Activated CD4-positive, alpha-beta T cell treated with anti-CD3 and anti-CD28 coated beads, Interleukin-2, amount 10 ng/mL, durations not matched to agents 24 days and 14 days (primary cell): Measurements from ENCODE around the gene C1QC. TPM values are rescaled to one million over a fixed set of nuclear protein-coding genes. Genes with fewer than 3 reads are reported as not detected.
A peak's percentile ranks its signal among the peaks of the same experiment; 100 is the strongest.
"Not testable (repeated sequence)": the region's sequence is repeated elsewhere in the genome, so short reads cannot be mapped to it uniquely, and the experiment has no call there.

Source experiments
- DNase-seq: peaks from one replicate; pipeline ENCODE4 v3.0.0; 2022
- H3K27ac Mint-ChIP-seq: one replicate; pipeline ENCODE4 v1.8.0; 2022; ENCODE audit warnings: mild to moderate bottlenecking, mixed read lengths
- H3K27me3 Mint-ChIP-seq: one replicate; pipeline ENCODE4 v1.8.0; 2022; ENCODE audit warnings: mixed read lengths
- H3K36me3 Mint-ChIP-seq: one replicate; pipeline ENCODE4 v1.8.0; 2022; ENCODE audit warnings: low read depth, mild to moderate bottlenecking, mixed read lengths
- H3K4me1 Mint-ChIP-seq: one replicate; pipeline ENCODE4 v1.8.0; 2021; ENCODE audit warnings: mixed read lengths
- H3K4me3 Mint-ChIP-seq: one replicate; pipeline ENCODE4 v1.8.0; 2022; ENCODE audit warnings: mild to moderate bottlenecking, moderate library complexity, mixed read lengths
- H3K9me3 Mint-ChIP-seq: one replicate; pipeline ENCODE4 v1.8.0; 2021; ENCODE audit warnings: mixed read lengths
- intact Hi-C: fragments of 100-400 bp; cut with micrococcal nuclease; formaldehyde crosslinking; loops from one replicate; pipeline ENCODE4 v1.15.1; 2023
- total RNA-seq: library from RNA; stranded (reverse); gene quantifications from 2 replicates; pipeline ENCODE4 v1.2.3, GENCODE V29; 2022

The C1QC gene
- total RNA-seq, 1 donor from 2014 or later = not detected

DNA sequence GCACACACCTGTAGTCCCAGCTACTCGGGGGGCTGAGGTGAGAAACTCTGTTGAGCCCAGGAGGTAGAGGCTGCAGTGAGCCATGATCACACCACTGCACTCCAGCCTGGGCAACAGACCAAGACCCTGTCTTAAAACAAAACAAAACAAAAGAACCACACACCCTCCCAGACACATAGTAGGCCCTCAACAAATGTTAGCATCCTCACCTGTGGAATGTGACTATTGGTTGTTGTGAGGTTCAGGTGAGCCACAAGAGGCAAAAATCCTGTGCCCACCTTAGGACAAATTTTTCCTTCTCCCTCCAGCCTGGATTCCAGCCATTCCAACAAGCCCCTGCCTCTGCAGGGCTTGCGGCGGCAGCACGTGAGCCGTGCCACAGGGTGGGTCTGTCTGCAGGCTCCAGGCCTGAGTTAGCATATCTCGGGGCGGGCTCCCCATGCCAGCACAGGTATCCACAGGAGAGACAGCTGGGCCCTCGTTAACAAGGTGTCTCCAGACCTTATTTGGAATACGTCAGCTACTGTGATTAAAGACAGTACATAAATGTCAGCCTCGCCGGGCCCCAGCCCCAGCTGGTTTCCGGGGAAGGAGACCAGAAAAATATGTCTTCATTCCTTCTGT lies 27.0 kb downstream of the C1QC start:
- no peak overlapping the region for H3K4me3 Mint-ChIP-seq
- peaks cover 26% of the 10 kb centered on the region for H3K27me3 Mint-ChIP-seq
- intact Hi-C loops = no loop called here
- no peaks in the 10 kb centered on the region for H3K4me1 Mint-ChIP-seq
- no peak overlapping the region for H3K27ac Mint-ChIP-seq
- no peaks in the 10 kb centered on the region for H3K9me3 Mint-ChIP-seq
- DNase-seq = no peak
- H3K36me3 Mint-ChIP-seq = no peaks in the 10 kb centered on the region

DNA sequence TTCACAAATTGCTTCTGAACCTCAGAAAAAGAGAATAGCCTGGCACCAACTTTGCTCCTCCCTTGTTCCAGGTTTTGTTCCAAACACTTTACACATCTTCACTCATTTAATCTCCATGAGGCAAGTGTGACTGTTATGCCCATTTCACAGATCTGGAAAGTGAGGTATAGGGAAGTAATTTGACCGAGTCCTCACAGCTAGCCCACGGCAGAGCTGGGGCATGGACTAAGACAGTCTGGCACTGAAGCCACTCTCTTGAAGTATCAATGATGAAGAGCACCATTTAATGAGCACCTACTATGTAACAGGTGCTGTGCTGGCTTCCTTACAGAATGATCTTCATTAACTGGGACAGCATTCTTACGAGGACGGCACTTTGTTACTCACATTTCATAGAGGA lies 28.6 kb downstream of the C1QC start:
- H3K4me1 Mint-ChIP-seq = no peaks in the 10 kb centered on the region
- no peaks in the 10 kb centered on the region for H3K36me3 Mint-ChIP-seq
- no peaks in the 10 kb centered on the region for H3K9me3 Mint-ChIP-seq
- DNase-seq = no peak
- intact Hi-C loops = no loop called here
- no peak overlapping the region for H3K4me3 Mint-ChIP-seq
- H3K27ac Mint-ChIP-seq = no peak overlapping the region
- H3K27me3 Mint-ChIP-seq = peaks cover 26% of the 10 kb centered on the region

DNA sequence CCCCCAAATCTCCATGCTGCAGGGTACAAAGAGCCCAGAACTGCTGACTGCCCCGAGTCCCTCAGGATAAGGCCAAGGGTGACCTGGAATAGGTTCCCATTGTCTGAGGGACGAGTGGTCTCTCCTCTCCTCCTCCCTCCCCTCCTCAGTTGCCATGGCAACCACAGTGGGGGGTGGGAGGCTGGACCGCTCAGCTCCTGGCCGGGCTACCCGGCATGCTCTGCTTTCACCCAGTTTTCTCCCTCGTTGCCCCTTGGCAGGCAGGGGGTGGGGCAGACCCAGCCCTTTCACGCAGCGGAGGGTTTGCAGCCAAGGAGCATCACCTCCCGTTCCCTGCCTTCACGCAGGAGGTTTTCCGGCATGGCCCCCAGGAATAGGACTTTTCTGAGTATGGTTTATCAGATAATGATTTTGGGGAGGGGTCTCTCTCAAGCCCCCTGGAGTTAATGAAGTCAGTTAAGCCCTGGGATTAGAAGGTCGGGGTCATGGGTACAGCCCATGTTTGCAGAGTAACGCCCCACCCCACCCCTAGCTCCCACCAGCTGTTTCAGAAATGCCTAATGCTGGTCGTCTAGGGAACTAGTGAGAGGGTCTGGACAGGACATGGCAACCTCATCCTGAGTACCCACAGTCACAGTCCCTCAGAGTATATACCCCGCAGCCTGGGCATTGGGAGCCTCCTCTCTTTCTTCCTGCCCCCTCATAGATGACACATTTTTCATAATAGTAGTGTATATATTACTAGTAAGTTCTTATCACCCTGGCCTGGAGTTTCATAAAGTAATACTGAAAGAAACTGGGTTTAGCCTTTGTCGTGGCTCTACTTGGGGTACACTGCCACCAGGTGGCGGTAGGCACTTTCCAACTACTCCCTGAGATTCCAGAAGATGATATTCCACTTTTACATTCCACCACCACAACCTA lies 30.3 kb downstream of the C1QC start:
- H3K4me3 Mint-ChIP-seq = no peak overlapping the region
- H3K27ac Mint-ChIP-seq = no peak overlapping the region
- no peaks in the 10 kb centered on the region for H3K9me3 Mint-ChIP-seq
- H3K4me1 Mint-ChIP-seq = no peaks in the 10 kb centered on the region
- peak; percentile 60 for DNase-seq
- H3K36me3 Mint-ChIP-seq = no peaks in the 10 kb centered on the region
- peaks cover 26% of the 10 kb centered on the region for H3K27me3 Mint-ChIP-seq
- intact Hi-C loops = no loop called here

DNA sequence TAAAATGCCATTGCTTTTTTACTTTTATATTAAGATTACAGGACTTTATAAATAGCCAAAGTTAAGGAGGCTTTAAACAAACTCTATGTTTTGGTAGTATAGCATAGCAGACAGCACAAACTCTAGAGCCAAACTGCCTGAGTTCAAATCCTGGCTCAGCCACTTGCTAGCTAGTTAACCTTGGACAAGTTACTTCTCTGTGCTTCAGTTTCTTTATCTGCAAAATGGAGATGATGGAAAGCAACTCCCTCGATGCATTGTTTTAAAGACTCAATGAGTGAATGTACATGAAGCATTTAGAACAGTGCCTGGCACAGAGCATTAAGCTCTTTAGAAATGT lies 30.9 kb downstream of the C1QC start:
- Mint-ChIP-seq H3K36me3 (no peaks in the 10 kb centered on the region), H3K4me3 (no peak overlapping the region), H3K27ac (no peak overlapping the region), H3K9me3 (no peaks in the 10 kb centered on the region), H3K4me1 (no peaks in the 10 kb centered on the region), H3K27me3 (peaks cover 26% of the 10 kb centered on the region)
- intact Hi-C loops = no loop called here
- no peak for DNase-seq

DNA sequence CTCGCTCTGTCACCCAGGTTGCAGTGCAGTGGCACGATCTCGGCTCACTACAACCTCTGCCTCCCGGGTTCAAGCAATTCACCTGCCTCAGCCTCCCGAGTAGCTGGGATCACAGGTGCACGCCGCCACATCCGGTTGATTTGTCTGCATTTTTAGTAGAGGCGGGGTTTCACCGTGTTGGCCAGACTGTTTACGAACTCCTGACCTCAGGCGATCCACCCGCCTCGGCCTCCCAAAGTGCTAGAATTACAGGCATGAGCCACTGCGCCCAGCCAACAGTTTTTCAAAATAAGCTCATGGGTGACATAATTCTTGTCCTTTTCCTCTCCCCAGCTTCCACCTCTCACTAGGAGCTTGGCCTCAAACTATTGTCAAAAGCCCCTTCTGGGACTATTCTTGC lies 32.7 kb downstream of the C1QC start:
- H3K4me1 Mint-ChIP-seq, DNase-seq, intact Hi-C loops, H3K9me3 Mint-ChIP-seq, H3K4me3 Mint-ChIP-seq, H3K27ac Mint-ChIP-seq, H3K36me3 Mint-ChIP-seq: not testable (repeated sequence)
- peaks cover 25% of the 10 kb centered on the region for H3K27me3 Mint-ChIP-seq

DNA sequence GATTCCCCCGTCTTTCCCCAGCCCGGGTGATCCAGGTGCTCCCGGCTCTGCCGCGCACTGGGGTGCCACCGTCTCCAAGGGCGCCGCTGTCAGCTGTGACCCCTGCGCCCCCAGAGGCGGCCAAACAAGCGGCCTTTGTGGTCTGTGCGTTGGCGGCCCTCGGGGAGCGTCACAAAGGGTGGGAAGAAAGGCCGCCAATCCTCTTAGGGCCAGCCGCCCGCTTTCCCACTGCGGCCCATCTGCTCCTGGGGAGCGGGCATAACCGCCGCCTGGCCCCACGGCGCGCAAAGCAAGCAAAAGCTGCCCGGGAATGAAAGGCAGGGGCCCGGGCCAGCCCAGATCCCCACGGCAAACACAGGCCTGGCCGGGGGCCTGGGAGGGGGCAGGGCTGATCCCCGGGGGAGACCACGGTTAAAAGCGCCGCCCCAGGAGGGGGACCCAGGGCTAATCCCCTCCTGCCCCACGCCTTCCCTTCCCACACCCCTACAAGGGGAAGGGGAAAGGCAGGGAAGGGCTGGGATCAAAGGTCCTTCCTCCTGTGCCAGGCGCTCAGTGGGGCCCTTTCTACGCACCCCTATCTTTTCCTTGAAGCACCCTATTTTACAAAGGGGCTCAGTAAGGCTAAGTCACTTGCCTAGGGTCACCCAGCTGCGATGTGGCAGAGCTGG lies 33.6 kb downstream of the C1QC start:
- intact Hi-C loops = no loop called here
- H3K4me3 Mint-ChIP-seq = no peak overlapping the region
- no peak for DNase-seq
- no peaks in the 10 kb centered on the region for H3K9me3 Mint-ChIP-seq
- no peak overlapping the region for H3K27ac Mint-ChIP-seq
- H3K36me3 Mint-ChIP-seq = no peaks in the 10 kb centered on the region
- H3K4me1 Mint-ChIP-seq = no peaks in the 10 kb centered on the region
- peaks cover 21% of the 10 kb centered on the region for H3K27me3 Mint-ChIP-seq

DNA sequence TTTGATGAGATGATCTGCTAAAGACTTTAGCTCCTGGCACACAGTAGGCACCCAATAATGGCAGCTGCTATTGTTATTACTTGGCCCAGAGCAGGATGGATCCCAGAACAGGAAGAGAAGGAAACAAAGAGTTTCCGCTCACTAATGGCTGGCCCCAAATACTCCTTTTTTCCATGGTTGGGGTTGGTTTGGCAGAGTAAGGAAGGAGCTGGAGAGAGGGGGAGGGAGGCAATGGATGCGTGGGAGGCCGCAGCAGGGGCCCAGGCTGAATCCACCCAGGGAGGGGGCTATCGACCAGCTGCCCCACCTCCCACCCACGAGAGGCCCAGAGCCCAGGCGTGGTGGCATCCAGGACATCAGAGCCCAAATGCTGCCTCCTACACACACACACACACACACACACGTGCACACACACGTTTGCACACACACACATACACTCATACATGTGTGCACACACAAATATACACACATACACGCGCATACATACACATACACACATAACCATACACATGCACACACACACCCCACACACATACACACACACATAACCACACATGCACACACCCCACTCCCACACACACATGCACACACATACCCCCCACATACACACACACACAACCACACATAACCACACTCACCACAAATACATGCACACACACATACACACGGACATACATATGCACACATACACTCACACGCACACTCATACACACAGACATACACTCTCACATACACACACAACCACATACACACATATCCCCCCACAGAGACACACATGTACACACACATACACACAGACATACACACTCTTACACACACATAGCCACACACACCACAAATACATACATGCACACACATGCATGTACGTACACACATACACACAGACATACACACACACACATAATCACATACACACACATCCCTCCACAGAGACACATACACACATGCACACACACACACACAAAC lies 34.8 kb downstream of the C1QC start:
- no peaks in the 10 kb centered on the region for H3K36me3 Mint-ChIP-seq
- intact Hi-C loops = no loop called here
- DNase-seq = no peak
- H3K27ac Mint-ChIP-seq = no peak overlapping the region
- H3K4me3 Mint-ChIP-seq = no peak overlapping the region
- no peaks in the 10 kb centered on the region for H3K9me3 Mint-ChIP-seq
- no peaks in the 10 kb centered on the region for H3K4me1 Mint-ChIP-seq
- H3K27me3 Mint-ChIP-seq = peaks cover 12% of the 10 kb centered on the region

DNA sequence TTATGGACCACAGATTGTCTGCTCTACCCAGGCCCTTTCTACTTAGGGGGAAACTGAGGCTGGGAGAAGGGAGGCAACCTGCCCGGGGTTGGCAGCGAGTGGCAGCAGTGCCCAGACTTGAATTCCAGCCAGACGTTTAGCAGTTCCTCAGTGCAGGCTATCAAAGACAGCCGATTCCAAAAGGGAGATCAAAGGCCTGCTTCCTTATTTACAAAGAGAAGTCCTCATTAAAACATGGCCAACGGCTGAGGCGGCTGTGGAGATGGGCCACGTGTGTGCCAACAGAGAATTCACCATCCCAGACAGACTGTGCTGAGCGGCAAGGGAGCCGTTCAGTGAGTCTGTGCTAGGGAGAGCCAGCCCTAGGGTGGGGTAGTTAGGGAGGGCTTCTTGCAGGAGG lies 37.3 kb downstream of the C1QC start:
- H3K27ac Mint-ChIP-seq = no peak overlapping the region
- H3K9me3 Mint-ChIP-seq = no peaks in the 10 kb centered on the region
- no peaks in the 10 kb centered on the region for H3K27me3 Mint-ChIP-seq
- intact Hi-C loops = no loop called here
- H3K4me3 Mint-ChIP-seq = no peak overlapping the region
- no peaks in the 10 kb centered on the region for H3K36me3 Mint-ChIP-seq
- H3K4me1 Mint-ChIP-seq = no peaks in the 10 kb centered on the region
- no peak for DNase-seq

DNA sequence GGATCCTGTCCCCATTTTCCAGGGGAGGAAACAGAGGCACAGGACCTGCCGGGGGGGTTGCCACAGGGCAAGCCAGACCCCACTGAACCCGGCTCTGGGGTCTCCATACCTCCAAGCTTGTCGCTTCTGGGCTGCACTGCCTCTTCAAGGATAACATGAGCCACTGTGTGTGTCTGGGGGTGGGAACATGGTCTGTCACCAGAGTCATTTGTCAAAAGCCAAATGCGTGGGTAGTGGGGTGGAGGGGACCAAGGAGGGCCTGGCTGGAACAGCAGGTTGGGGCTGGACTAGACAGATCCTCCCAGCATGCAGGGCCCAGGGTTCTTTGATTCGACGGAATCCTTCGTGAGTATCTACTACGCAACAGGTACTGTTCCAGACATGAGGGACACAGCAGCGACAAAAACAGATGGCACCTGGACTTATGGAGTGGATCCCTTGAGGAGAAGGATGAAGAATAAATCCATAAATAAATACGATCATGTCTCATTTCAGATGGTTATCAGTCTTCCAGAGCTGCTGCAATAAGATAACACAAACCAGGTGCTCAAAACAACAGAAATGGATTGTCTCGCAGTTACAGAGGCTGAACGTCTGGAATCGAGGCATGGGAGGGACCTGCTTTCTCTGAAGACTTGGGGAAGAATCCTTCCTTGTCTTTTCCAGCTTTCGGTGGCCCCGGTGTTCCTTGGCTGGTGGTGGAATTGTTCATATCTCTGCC lies 38.3 kb downstream of the C1QC start:
- Mint-ChIP-seq H3K9me3 (no peaks in the 10 kb centered on the region), H3K27me3 (no peaks in the 10 kb centered on the region), H3K36me3 (no peaks in the 10 kb centered on the region), H3K4me3 (no peak overlapping the region), H3K27ac (no peak overlapping the region), H3K4me1 (no peaks in the 10 kb centered on the region)
- intact Hi-C loops = no loop called here
- no peak for DNase-seq

DNA sequence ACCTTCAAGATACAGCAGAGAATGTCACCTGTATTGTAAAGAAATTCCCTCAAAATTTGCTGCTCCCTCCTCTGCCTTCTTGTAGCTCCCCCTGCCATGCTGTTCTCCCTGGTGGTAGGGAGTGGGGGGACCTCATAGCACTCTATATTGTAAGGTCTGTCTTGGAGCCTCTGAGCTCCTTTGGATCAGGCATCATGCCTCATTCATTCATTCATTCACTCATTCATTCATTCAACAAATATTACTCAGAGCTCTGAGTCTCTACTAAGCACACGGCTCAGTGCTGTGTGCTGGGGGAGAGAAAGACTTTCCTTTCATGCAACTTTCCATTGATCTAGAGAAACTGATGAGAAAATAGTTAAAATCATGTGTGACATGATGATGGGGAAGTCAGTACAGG lies 40.1 kb downstream of the C1QC start:
- Mint-ChIP-seq H3K4me3 (no peak overlapping the region), H3K9me3 (no peaks in the 10 kb centered on the region)

DNA sequence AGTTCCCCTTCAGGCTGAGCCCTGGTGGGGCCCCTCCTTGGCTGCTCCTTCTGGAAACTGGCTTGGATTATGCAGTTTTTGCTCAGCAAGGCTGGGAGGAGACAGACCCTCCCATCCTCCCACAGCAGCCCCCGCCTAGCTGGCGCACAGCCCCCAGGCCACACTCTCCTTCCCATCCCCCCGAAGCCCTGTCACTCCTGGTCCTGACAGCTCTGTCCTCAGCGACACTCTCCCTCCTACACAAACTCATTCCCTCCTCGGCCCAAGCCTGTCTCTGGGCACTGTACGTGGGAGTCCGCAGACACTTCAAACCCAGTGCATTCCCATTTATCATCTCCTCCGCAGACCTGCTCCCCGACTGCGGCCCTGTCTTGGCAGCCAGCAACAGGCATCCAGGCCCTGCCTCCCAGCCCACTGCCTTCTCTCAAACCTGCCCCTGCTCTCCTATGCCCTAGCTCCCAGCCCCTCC lies 42.2 kb downstream of the C1QC start:
- H3K9me3 Mint-ChIP-seq = no peaks in the 10 kb centered on the region
- no peaks in the 10 kb centered on the region for H3K4me1 Mint-ChIP-seq
- H3K4me3 Mint-ChIP-seq = no peak overlapping the region
- no peak for DNase-seq
- no peaks in the 10 kb centered on the region for H3K27me3 Mint-ChIP-seq
- intact Hi-C loops = no loop called here
- H3K36me3 Mint-ChIP-seq = no peaks in the 10 kb centered on the region
- H3K27ac Mint-ChIP-seq = no peak overlapping the region

More for the DNA sequence above, 40.1 kb downstream of the C1QC start:
- H3K27ac Mint-ChIP-seq = no peak overlapping the region
- H3K27me3 Mint-ChIP-seq = no peaks in the 10 kb centered on the region
- no peaks in the 10 kb centered on the region for H3K4me1 Mint-ChIP-seq
- intact Hi-C loops = no loop called here
- no peak for DNase-seq
- H3K36me3 Mint-ChIP-seq = no peaks in the 10 kb centered on the region

DNA sequence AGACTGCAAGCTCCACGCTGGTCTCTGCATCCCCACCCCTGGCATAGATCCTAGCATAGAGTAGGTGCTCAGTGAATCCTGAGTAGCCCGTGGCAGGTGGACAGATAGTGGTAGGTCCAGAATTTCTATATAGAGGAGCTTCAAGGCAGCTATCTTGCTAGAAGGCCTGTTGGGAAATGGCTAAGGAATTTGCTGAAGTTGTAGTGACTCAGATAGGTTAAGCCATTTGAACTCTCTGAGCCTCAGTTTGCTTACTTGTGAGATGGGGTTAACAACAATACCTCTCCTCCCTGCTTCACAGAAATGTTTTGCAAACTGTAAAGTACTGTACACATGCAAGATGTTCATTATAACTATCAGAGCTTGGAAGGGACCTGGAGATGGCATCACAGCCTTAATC lies 43.8 kb downstream of the C1QC start:
- Mint-ChIP-seq H3K9me3 (no peaks in the 10 kb centered on the region), H3K27ac (no peak overlapping the region), H3K36me3 (no peaks in the 10 kb centered on the region), H3K4me1 (no peaks in the 10 kb centered on the region), H3K4me3 (no peak overlapping the region), H3K27me3 (peaks cover under 1% of the 10 kb centered on the region)
- DNase-seq = no peak
- intact Hi-C loops = no loop called here

DNA sequence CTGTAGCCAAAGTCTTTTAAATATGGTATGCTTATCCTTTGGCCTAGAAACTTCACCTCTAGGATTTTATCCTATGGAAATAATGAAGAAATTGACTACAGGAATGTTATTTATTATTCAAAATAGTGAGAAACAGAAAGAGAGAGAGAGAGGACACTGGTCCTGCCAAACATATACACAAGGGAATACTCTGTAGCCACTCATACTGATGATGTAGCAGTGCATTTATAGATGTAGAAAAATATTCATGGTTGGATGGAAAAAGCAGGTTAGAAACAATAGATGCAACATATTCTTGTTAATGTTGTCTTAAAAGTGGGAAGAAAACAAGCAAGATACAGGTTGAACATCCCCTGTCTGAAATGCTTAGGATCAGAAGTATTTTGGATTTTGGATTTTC lies 45.0 kb downstream of the C1QC start:
- Mint-ChIP-seq H3K27ac (no peak overlapping the region), H3K36me3 (no peaks in the 10 kb centered on the region), H3K27me3 (peaks cover 4% of the 10 kb centered on the region), H3K9me3 (no peaks in the 10 kb centered on the region), H3K4me1 (no peaks in the 10 kb centered on the region), H3K4me3 (no peak overlapping the region)
- intact Hi-C loops = no loop called here
- DNase-seq = no peak
